Hypothalamus (tissue), 51 donors: ENCODE results near the gene WDR5B.
"Not testable (repeated sequence)": the region's sequence is repeated elsewhere in the genome, so short reads cannot be mapped to it uniquely, and the experiment has no call there.

ENCODE experiments used
- DNase-seq, 51 donors: peaks; one replicate each; lab custom pipeline; 2025; lab: John Stamatoyannopoulos, UW

WDR5B gene

DNA sequence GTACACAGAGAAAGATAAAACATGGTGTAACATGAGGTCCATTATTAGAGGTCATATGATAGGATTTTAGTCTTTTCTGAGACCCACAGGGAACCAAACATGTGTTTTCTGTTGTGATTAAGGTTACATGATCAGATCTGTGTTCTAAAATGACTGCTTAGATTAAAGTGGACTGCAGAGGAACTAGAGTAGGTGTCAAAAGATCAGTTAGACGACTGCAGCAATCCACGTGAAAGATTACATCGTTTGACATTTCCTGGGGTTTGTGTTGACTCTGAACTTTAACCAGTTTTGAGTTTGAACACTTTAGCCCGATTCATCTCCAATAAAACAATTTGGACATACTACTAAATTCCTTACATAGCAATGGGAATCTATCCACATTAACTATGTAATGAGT lies 37.9 kb downstream of the WDR5B start:
- DNase-seq, result no peak

DNA sequence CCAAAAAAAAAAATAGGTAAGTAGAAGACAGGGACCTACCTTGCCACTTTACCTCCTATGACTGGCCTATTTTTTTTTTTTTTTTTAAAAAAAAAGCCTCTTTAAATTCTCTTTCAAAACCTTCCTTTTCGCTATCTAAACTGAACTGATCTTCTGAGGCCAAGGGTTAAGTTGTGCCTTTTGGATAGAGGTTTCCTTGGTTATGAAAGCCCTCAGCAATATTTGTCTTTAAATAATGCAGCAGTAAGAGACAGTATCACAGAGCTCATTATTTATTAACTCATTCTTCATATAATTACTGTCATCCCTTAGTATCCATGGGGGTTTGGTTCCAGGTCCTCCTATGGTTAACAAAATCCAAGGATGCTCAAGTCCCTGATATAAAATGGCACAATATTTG lies 41.8 kb downstream of the WDR5B start:
- no peak for DNase-seq

GRCh38 chr3:122366379-122366749 lies 49.5 kb downstream of the WDR5B start:
- no peak for DNase-seq

DNA sequence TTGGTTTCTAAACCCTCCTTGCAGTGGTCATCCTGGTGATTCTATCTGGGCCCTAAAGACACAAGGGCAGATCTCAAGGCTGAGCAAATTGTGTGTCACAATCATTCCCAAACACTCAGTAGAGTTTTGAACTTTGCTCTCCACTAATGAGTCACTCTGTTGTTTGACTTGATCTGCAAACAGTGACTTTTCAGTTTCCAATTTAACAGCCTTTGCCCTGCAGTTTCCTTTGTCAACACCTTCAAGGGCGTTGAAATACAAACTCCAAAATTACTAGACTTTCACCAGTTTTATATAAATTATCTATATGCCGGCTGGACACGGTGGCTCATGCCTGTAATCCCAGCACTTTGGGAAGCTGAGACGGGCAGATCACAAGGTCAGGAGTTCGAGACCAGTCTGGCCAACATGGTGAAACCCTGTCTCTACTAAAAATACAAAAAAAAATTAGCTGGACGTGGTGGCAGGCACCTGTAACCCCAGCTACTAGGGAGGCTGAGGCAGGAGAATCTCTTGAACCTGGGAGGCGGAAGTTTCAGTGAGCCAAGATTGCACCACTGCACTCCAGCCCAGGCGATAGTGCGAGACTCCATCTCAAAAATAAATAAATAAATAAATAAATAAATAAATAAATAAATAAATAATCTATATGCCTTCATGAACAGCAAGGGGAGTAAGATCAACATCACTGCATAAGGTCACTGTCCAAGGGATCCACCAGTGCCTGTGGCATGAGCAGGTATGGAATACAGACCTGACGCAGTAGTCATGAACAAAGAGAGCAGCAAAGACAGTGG lies 50.1 kb downstream of the WDR5B start:
- not testable (repeated sequence) for DNase-seq

- no peak for DNase-seq
These were observed 50.8 kb downstream of the WDR5B start for GRCh38 chr3:122365073-122365472.

DNA sequence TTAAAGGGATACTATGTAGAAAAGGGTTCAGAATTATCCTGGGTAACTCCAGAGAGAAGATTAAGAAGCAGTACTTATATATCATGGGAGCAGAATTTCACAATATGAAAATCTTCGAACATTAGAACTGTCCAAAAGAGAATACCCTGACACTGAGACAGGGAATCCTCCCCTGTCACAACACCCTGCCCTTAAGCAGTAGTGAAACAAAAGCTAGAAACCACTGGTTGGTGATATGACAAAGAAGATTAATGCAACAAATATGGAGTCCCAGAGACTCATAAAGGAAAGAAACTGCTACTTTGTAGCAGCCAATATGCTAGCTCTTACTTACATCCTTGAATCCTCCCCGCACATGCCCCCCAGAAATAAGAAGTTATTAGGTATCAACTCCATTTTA lies 51.4 kb downstream of the WDR5B start:
- no peak for DNase-seq
